Activated T-cell treated with anti-CD3 and anti-CD28 coated beads, Interleukin-2, amount 50 U/mL, for 4 hours (primary cell): ENCODE data around the gene RPL38. TPM values are rescaled to one million over a fixed set of nuclear protein-coding genes. Genes with fewer than 3 reads are reported as not detected.

ENCODE experiments used
- ATAC-seq, 2 donors: fragments of 200-7000 bp; cut with Tn5 transposase; one replicate each; pipeline ENCODE4 v1.10.0; 2021
- DNase-seq: peaks from one replicate; pipeline ENCODE4 v3.0.0-alpha.2; 2020
- H3K27me3 Mint-ChIP-seq: one replicate; pipeline ENCODE4 v1.8.0; 2021; ENCODE audit warnings: low read depth, mixed read lengths
- H3K36me3 Mint-ChIP-seq: one replicate; pipeline ENCODE4 v1.8.0; 2022; ENCODE audit warnings: mixed read lengths; ENCODE audit not compliant: insufficient read depth
- H3K4me1 Mint-ChIP-seq: one replicate; pipeline ENCODE4 v1.8.0; 2021; ENCODE audit warnings: low read depth, mixed read lengths
- H3K4me3 Mint-ChIP-seq: one replicate; pipeline ENCODE4 v1.8.0; 2021; ENCODE audit warnings: mild to moderate bottlenecking, moderate library complexity, mixed read lengths
- H3K9me3 Mint-ChIP-seq: one replicate; pipeline ENCODE4 v1.8.0; 2021; ENCODE audit warnings: mixed read lengths
- total RNA-seq, 3 donors: library from RNA; stranded (reverse); gene quantifications; one replicate each; pipeline ENCODE4 v1.2.1, GENCODE V29; 2021

RPL38 gene
- 1,000 to 10,000 TPM; 1,282 to 1,442 (median 1,420) TPM for total RNA-seq

DNA sequence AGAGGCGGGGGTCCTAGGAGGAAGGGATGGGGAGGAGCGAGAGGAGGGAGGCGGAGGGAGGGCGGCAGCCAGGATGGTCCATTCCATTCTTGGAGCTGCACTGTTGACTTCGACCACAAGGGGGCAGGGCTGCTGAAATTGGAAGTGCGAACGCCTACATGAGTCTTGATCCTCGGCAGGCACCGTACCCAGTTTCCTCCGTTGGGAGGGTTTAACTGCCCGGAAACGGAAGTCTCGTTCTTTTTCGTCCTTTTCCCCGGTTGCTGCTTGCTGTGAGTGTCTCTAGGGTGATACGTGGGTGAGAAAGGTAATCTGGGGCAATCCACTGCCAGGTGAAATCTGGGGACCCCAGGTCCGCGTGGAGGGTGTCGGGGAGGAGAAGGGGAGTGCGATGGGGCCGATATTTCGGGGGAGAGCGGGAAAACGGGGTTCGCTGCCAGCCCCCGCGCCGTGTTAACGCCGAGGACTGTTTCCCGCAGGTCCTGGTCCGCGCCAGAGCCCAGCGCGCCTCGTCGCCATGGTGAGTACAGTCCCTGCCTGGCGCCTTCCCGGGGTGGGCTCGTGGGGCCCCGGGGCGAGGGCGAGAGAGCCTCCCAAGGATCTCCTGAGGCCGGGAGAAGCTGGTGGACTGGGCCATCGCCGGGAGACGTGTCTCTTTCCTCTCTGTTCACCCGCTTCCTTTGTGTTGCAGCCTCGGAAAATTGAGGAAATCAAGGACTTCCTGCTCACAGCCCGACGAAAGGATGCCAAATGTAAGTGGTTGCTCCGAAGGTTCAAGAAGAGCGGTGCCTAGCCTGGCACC, at the start of gene RPL38:
RPL38 (plus strand) TSS at position 240 of the 802 bp plus-strand sequence; CDS start at position 518, 278 bp downstream.
- Mint-ChIP-seq H3K27me3 (peaks cover 16% of the 10 kb centered on the region), H3K36me3 (peaks cover 28% of the 10 kb centered on the region), H3K9me3 (no peaks in the 10 kb centered on the region), H3K4me3 (peak within 1 kb of the TSS; percentile 92), H3K4me1 (peaks cover 38% of the 10 kb centered on the region)
- DNase-seq: peak; percentile 96
- peak; percentile 79 to 83 for ATAC-seq

DNA sequence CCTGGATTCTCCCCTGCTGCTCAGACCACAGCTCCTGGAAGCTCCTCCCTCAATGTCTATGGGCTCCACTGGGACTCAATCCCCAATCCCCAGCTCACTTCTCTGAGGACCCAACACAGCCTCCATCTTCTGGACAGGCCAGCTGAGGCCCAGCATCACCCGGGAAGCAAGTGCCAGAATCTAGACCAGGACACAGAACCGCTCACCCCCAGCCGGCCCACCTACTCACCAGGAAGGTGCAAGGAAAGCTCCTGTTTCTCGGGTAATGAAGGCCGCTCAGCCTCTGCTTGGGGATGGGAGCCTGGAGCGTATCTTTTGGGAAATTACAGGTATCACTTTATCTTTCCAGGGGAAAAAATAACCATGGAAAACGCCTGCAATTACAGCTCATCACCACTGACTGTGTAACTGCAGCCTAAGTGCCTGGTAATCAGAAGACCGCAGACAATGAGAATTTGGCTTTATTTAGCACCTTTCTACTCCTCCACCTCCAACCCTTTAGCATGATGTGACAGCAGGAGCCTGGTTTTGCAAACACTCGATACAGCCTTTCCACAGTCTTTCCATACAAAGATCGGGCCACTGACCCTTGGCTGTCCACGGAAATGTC, 49.6 kb upstream of the RPL38 start:
- Mint-ChIP-seq H3K27me3 (peaks cover 39% of the 10 kb centered on the region), H3K4me1 (no peaks in the 10 kb centered on the region), H3K36me3 (no peaks in the 10 kb centered on the region), H3K9me3 (no peaks in the 10 kb centered on the region), H3K4me3 (no peak overlapping the region)
- no peak for ATAC-seq
- no peak for DNase-seq

DNA sequence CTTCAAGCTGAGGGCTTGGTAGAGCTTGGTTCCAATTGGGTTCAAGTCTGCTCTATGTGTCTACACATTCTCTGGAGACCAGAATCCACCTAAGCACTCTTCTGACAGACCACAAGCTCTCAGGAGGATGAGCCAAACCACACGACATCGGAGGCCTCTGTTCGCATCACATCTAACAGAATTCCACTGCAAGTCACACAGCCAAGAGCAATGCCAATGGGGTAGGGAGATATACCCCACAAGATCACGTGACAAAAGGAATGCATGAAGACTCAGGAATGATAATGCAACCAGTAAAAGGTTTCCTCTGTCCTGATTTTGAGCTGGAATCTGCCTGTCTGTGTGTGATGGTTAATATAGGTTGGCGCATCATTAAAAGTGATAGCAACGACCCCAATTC, 46.6 kb upstream of the RPL38 start:
- Mint-ChIP-seq H3K9me3 (no peaks in the 10 kb centered on the region), H3K36me3 (no peaks in the 10 kb centered on the region), H3K27me3 (peaks cover 31% of the 10 kb centered on the region), H3K4me3 (no peak overlapping the region), H3K4me1 (no peaks in the 10 kb centered on the region)
- DNase-seq: no peak
- ATAC-seq: no peak

DNA sequence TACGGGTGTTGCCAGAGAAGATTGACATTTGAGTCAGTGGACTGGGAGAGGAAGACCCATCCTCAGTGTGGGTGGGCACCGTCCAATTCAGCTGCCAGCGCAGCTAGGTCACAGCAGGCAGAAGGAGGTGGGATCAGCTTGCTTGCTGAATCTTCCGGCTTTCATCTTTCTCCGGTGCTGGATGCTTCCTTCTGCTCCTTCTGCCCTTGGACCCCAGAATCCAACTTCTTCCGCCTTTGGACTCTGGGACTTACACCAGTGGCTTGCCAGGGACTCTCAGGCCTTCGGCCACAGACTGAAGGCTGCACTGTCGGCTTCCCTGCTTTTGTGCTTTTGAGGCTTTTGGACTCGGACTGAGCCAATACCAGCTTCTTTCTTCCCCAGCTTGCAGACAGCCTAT, 46.1 kb upstream of the RPL38 start:
- no peaks in the 10 kb centered on the region for H3K9me3 Mint-ChIP-seq
- no peak overlapping the region for H3K4me3 Mint-ChIP-seq
- no peak for DNase-seq
- H3K4me1 Mint-ChIP-seq: no peaks in the 10 kb centered on the region
- no peaks in the 10 kb centered on the region for H3K36me3 Mint-ChIP-seq
- H3K27me3 Mint-ChIP-seq: peaks cover 32% of the 10 kb centered on the region
- no peak for ATAC-seq

DNA sequence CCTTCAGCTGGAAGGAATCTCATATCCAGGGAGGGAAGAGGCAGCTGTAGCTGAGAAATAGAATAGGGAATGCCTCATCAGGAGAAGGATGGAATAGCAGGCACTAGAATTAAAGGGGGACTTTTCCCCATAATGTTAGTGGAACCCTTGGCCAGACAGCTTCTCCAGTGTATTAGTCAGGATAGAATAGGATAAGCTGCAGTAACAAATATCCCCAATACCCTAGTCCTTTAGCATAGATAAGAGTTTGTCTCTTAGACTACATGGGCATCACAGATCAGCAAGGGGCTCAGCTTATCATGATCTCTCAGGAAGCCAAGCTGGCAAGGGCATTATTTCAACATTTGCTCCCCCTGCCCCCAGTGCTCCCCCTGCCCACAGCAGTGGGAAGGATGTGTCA, 44.7 kb upstream of the RPL38 start:
- no peaks in the 10 kb centered on the region for H3K4me1 Mint-ChIP-seq
- H3K4me3 Mint-ChIP-seq: no peak overlapping the region
- H3K36me3 Mint-ChIP-seq: no peaks in the 10 kb centered on the region
- H3K9me3 Mint-ChIP-seq: no peaks in the 10 kb centered on the region
- DNase-seq (no peak), ATAC-seq (no peak)
- H3K27me3 Mint-ChIP-seq: peaks cover 32% of the 10 kb centered on the region

DNA sequence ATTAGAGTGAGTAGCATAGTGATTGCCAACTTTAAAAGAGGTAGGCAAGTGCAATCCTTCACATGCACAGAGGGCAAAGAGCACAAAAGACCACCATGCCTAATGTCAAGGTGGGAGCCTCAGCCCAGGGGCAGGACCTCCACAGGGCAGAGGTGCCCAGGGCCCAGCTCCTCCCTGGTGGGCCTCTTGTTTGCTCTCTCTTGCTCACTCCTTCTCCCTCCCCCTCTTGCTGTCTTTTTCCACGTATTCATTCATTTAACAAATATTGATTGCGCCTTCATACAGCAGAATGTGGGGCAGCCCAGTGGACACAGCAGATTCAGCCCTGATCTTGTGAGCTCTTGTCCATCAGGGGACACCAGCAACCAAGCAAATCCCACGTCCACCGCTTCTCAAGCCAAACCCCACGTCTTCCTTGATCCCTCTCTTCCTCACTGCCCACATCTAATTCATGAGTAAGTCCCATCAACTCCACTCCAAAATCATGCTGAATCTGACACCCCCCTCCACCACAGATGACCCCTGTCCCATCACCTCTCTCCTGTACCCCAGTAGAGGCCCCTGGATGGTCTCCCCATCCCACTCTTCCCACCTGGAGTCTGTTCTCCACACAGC, 44.1 kb upstream of the RPL38 start:
- ATAC-seq: no peak
- no peak for DNase-seq

DNA sequence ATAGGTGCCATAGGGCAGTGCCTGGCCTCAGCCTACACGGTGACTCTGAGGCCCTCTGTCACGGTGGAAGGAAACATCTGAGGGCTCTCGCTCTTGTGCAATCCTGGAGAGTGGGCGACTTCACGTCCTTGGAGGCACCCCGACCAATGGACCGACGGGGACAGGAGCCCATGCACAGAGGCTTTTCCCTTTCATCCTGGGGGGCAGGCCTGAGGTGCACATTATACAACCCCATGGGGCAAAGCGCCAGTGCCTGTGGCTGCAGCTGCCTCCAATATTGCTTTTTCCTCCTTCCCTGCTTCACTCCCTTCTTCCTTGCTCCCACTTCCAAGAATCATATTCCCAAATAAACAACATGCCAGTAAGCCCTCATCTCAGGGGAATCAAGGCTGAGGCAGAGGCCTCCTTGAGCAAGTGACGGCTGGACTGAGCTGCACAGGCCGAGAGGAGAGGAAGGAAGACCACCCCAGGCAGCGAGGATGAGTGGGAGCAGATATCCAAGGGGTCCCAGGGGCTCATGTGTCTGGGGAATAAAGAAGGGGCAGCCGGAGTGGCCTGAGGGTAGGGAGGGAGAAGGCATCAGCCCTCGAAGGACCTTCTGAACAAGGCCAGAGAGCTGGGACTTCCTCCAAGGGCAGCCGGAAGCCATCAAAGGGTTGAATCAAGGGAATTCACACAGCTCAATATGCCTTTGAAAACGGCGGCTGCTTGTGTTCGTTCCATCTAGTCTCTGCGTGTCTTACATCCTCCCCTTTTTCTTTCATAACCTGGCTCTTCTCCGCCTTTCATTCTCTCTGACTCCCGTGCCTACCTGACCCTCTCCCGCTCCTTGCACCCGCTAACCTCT, 42.6 kb upstream of the RPL38 start:
- Mint-ChIP-seq H3K4me3 (no peak overlapping the region), H3K36me3 (no peaks in the 10 kb centered on the region), H3K9me3 (no peaks in the 10 kb centered on the region), H3K27me3 (peaks cover 25% of the 10 kb centered on the region), H3K4me1 (no peaks in the 10 kb centered on the region)
- ATAC-seq (no peak), DNase-seq (no peak)

More for the DNA sequence above, 44.1 kb upstream of the RPL38 start:
- H3K4me1 Mint-ChIP-seq: no peaks in the 10 kb centered on the region
- H3K36me3 Mint-ChIP-seq: no peaks in the 10 kb centered on the region
- H3K27me3 Mint-ChIP-seq: peaks cover 30% of the 10 kb centered on the region
- H3K4me3 Mint-ChIP-seq: no peak overlapping the region
- no peaks in the 10 kb centered on the region for H3K9me3 Mint-ChIP-seq

DNA sequence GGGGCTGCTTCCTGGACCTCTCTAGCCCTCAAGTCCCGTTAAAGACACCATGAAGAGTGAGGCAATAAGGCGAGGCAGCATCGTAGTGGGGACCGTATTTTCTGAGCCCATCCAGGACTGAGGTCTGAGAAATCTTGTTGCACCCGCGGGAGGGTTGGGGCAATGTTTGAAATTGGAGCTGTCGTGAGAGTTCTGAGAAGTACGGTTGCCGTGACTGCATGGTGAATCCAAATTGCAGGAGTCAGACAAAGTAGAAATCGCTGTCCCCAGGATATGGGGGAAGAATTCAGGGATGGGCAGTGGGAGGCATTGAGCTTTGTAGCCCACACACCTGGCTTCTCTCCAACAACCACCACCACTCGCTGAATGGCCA, 42.0 kb upstream of the RPL38 start:
- H3K9me3 Mint-ChIP-seq: no peaks in the 10 kb centered on the region
- DNase-seq: no peak
- ATAC-seq: no peak

DNA sequence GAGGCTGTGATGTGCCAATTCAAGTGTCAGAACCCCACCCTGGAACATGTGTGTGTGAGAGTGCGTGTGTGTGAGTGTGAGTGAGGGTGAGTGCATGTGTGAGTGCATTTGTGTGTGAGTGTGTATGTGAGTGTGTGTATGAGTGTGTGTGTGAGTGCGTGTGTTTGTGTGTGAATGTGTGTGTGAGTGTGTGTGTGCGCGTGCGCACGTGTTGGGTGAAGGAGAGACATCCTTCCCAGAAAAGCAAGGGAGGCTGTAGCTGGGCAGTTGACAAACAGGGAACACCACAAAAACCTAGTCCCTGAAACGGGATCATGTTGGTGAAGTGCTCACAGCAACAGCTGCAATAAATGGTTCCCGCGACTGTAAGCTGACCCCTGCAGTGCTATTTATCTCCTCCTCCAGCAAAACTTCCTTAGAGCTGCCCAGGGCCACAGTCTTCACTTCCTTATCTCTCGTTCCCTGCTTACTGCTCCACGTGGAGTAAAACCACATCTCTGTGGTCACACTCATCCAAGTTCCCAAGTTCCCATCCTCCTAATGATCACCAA, 40.1 kb upstream of the RPL38 start:
- H3K4me1 Mint-ChIP-seq: no peaks in the 10 kb centered on the region
- no peak for DNase-seq
- no peak for ATAC-seq

More for the DNA sequence above, 42.0 kb upstream of the RPL38 start:
- no peak overlapping the region for H3K4me3 Mint-ChIP-seq
- no peaks in the 10 kb centered on the region for H3K4me1 Mint-ChIP-seq
- no peaks in the 10 kb centered on the region for H3K36me3 Mint-ChIP-seq
- peaks cover 26% of the 10 kb centered on the region for H3K27me3 Mint-ChIP-seq

DNA sequence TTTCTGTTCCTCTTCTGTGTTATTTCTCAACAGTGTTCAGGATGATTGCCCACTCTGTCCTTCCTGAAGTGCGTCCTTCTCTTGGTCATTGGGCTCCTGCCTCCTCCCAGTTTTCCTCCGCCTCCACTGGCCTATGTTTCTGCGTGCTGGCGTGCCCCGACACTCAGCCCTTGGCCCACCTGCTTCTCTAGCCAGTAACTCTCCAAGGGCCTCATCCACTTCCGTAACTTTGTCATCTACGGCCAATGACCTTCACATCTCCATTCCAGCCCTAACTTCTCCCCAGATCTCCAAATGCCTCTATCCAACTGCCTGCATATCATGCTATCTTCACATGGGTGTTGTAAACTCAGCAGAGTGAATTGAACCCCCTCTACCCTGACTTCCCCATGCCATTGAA, 39.6 kb upstream of the RPL38 start:
- no peaks in the 10 kb centered on the region for H3K4me1 Mint-ChIP-seq
- no peaks in the 10 kb centered on the region for H3K9me3 Mint-ChIP-seq
- ATAC-seq: no peak
- H3K27me3 Mint-ChIP-seq: peaks cover 21% of the 10 kb centered on the region
- no peaks in the 10 kb centered on the region for H3K36me3 Mint-ChIP-seq
- no peak for DNase-seq
- no peak overlapping the region for H3K4me3 Mint-ChIP-seq

More for the DNA sequence above, 40.1 kb upstream of the RPL38 start:
- Mint-ChIP-seq H3K27me3 (peaks cover 23% of the 10 kb centered on the region), H3K36me3 (no peaks in the 10 kb centered on the region), H3K4me3 (no peak overlapping the region), H3K9me3 (no peaks in the 10 kb centered on the region)

DNA sequence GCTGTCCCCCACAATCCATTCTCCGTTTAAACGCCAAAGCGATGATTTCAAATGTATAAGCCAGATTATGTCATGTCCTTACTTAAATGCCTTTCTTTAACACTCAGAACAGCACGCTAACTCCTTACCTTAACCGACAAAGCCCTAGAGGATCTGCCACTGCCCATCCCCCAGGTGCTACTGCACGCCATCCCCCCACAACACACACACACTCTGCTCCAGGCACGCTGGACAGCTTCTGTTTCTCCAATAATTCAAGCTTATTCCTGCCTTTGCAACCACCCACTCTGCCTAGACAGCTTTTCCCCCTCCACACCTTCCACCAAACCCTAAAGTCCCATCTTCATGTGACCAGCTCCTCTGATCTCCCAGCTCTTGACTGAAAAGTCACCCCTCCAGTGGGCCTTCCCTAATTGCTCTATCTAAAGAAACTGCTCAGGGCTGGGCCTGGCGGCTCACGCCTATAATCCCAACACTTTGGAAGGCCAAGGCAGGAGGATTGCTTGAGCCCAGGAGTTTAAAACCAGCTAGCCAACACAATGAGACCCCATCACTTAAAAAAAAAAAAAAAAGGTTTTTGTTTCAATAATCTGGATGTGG, 38.9 kb upstream of the RPL38 start:
- Mint-ChIP-seq H3K4me1 (no peaks in the 10 kb centered on the region), H3K9me3 (no peaks in the 10 kb centered on the region), H3K27me3 (peaks cover 25% of the 10 kb centered on the region), H3K4me3 (no peak overlapping the region), H3K36me3 (no peaks in the 10 kb centered on the region)
- ATAC-seq: no peak
- no peak for DNase-seq

DNA sequence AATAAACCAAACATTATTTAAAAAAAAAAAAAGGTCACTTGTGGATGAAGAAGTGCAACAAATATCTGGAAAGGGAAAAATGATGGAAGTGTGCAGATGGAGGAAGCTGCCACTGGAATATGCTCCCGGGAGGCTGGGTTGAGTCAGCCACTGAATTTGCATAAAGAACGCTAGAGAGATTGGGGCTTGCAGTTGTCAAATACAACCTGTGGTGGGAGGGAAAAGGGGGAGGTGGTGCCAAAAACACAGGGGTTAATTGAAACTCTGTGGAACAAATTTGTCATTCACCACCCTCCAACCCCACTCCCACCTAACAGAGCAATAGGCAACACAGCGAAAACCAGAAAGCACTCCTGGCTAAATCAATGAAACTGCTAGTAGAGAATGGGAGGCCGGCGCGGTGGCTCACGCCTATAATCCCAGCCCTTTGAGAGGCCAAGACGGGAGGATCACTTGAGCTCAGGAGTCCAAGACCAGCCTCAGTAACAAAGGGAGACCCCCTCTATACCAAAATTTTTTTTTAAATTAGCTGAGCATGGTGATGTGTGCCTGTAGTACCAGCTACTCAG, 37.6 kb upstream of the RPL38 start:
- Mint-ChIP-seq H3K36me3 (no peaks in the 10 kb centered on the region), H3K4me3 (no peak overlapping the region), H3K4me1 (no peaks in the 10 kb centered on the region), H3K27me3 (peaks cover 21% of the 10 kb centered on the region), H3K9me3 (no peaks in the 10 kb centered on the region)
- no peak for ATAC-seq
- DNase-seq: no peak

DNA sequence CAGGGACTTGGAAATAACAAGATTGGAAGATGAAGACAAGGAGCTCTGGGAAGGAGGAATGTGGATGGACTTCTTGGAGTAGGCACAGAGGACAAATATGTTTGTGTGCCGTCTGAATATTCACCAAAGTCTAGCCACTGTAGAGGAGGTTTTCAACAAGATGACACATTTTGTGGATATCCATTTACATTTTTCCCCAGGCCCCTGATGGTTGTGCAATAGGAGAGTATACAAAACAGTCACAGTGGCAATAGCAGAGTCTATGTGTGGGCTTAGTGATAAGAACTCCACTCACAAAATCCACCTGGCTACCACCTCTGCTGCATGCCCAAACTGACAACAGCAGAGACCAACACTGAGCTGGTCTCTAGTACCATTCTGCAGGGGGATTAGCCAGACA, 32.6 kb upstream of the RPL38 start:
- DNase-seq: no peak
- H3K4me1 Mint-ChIP-seq: no peaks in the 10 kb centered on the region
- no peak overlapping the region for H3K4me3 Mint-ChIP-seq
- ATAC-seq: no peak
- H3K9me3 Mint-ChIP-seq: no peaks in the 10 kb centered on the region
- peaks cover 31% of the 10 kb centered on the region for H3K27me3 Mint-ChIP-seq
- H3K36me3 Mint-ChIP-seq: no peaks in the 10 kb centered on the region
